GM18951 (cell line): Measurements from ENCODE around the gene DPP10.
"Not testable (repeated sequence)": the region's sequence is repeated elsewhere in the genome, so short reads cannot be mapped to it uniquely, and the experiment has no call there.

Experiments
- POLR2A ChIP-seq: IDR thresholded peaks from 4 replicates; pipeline ENCODE4 v1.6.1; 2011; ENCODE audit warnings: mild to moderate bottlenecking; ENCODE audit not compliant: insufficient read length, insufficient read depth; ENCODE audit errors: extremely low read depth
- in situ Hi-C: fragments of 300-500 bp; cut with MboI; formaldehyde crosslinking; loops from one replicate; pipeline ENCODE4 v1.12.0; 2022; ENCODE audit warnings: low sequenced_read_pairs, mixed read lengths, inconsistent platforms; ENCODE audit not compliant: unreplicated experiment

The DPP10 gene

DNA sequence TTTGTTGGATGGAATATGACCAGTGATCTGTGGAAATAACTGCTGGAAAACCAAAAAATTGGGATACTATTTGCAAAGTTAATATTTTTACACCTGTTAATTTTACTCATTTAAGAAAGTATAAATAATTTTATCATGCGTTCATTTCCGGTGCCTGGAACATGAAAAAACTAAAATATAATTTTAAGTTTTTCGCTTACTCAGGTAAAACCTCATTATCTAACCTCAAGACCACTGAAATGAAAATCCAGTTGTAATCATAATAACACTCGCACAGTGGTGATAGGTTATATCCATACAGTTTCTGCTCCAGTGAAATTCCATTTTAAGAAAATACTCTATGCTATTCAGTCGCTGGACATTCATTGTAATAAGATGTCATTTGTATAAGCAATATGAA lies 517.9 kb downstream of the DPP10 start:
- TF ChIP-seq POLR2A = no peak
- in situ Hi-C loops = no loop called here

DNA sequence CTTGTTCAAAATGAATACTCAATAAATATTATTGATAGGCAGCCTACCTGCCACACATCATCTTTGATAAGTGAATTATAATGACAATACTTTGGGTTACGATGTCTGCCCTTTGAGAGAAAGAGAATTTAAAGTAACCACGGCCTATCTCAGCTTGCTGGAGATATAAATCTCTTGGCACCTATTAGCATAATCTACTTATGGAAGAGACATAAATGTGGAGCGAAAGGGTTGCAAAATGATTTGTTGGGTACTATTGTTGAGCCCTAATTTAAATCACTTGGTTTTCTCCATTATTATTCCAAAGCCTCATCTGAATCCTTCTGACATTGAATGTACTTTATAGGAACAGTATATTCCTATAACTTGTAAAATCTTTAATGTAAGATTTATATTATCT lies 520.1 kb downstream of the DPP10 start:
- in situ Hi-C loops = no loop called here
- no peak for TF ChIP-seq POLR2A

DNA sequence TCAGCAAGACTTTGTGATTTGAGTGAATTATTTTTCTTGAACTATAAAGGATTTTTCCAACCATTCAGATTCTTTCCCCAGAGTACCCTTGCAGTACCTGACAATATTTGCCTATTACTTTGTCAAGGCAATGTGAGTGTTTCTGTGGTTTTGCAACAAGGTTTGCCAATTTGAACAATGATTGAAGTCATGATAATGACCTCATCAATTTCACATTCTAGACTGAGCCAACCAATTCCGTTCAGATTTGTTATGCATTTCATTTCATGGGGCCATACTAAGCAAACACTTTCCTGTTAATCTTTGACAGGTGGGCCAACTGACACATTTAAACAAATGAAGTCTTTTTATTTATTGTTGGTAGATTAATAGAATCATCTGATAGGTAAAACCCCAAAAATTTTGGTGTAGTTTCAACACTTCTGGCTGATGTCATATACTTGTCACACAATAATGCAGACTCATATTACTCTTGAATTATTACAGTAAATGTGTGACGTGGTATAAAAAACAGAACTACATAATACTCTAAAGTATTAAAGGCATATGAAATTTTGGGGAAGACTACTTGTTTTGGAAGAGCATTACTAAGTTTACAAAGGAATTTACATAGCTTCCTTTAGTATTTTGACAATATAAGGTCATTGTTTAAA lies 526.4 kb downstream of the DPP10 start:
- no peak for TF ChIP-seq POLR2A
- in situ Hi-C loops = no loop called here

DNA sequence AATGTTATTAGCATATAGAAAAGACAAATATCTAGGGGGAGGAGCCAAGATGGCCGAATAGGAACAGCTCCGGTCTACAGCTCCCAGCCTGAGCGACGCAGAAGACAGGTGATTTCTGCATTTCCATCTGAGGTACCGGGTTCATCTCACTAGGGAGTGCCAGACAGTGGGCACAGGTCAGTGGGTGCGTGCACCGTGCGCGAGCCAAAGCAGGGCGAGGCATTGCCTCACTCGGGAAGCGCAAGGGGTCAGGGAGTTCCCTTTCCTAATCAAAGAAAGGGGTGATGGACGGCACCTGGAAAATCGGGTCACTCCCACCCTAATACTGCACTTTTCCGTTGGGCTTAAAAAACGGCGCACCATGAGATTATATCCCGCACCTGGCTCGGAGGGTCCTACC lies 561.9 kb downstream of the DPP10 start:
- in situ Hi-C loops = not testable (repeated sequence)

DNA sequence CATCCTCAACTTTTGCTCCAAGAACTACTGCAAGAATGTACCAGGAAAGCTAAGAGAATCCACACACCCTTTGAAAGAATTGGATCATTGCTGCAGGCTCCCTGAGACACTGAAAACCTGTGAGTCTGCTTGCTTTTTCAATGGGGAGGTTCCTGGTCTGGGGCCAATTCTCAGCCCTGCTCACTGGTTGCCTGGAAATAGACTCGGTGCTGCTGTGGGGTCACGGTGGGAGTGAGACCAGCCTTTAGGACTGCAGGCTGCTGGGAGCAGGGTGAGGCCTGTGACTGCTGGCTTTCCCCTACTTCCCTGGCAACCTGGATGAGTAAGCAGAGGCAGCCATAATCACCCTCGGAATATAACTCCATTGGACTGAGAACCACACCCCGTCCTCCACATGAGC lies 569.3 kb downstream of the DPP10 start:
- in situ Hi-C loops = no loop called here
- TF ChIP-seq POLR2A = no peak

DNA sequence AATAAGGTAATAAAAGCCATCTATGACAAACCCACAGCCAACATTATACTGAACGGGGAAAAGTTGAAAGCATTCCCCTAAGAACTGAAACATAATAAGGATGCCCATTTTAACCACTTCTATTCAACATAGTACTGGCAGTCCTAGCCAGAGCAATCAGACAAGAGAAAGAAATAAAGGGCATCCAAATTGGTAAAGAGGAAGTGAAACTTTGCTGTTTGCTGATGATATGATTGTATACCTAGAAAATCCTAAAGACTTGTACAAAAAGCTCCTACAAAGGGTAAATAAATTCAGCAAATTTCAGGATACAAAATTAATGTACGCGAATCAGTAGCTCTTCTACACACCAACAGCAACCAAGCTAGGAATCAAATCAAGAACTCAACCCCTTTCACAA lies 579.6 kb downstream of the DPP10 start:
- in situ Hi-C loops = not testable (repeated sequence)

DNA sequence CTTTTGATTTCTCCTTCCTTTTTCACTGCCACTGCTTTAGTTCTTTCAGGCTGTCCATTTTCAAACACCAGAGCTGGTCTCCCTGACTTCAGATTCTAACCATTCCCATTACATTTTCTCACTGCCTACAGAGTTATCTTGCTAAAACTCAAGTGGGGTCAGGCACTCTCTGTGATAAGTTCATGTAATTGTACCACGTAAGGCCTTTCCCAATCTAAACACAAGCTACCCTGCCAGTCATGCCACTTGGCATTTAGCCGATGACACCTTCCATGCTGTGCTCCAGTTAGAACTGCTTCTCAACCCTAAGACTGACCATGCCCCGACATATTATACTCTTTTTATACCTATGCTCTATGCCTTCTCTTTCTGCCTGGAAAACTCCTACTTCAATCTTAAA lies 592.4 kb downstream of the DPP10 start:
- no peak for TF ChIP-seq POLR2A
- in situ Hi-C loops = no loop called here

DNA sequence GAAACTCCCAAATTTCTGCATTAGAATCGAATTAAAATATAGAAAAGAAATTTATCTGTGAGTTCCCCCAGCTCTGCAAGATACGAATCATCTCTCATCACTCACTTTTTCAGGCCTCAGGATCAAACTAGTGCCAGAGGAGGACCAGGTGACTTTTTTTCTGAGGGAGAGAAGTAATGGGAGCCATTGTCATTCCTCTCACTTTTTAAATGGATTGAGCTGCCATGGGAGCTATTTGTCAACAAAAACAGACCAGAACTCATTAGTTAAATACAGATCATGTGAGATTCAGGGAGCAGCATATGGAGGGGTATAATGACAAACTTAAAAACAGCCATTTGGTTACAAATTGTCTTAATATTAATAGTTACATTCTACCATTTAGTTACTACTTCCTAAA lies 594.4 kb downstream of the DPP10 start:
- TF ChIP-seq POLR2A = no peak
- in situ Hi-C loops = no loop called here

DNA sequence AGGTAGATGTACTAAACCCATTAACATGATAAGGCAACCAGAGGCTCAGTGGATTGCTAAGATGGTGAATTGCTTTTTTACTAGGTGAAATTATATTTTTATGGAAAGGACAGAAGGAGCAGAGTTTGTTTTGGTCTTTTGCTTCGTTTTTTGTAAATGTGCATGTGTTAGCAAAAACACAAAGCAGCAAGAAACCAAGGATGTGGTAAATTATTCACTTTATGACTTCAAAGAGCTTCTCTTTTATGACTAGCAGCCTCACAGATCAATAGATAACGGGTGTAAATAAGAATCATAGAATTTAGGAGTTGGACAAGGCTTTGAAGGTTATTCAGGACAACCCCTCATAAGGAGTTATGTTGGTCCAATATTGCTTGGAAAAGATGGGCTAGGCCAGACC lies 615.0 kb downstream of the DPP10 start:
- TF ChIP-seq POLR2A = no peak
- in situ Hi-C loops = no loop called here

DNA sequence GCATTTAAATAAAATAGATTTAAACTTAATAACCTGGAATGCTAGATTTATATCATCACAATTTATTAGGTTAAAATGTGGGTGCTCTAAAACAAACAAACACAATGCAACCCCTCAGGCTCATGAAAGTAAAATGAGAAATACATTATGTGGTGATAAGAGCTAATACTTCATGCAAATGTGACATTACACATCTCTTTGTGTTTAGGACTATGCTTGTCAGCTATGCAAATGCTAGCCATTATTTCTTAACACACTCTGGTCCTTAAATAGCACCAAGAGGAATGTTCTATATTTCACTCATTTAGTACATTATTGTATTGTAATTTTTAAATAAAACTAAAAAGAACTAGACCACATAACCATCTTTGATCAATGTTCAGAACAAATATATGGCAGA lies 627.6 kb downstream of the DPP10 start:
- in situ Hi-C loops = no loop called here
- TF ChIP-seq POLR2A = no peak

DNA sequence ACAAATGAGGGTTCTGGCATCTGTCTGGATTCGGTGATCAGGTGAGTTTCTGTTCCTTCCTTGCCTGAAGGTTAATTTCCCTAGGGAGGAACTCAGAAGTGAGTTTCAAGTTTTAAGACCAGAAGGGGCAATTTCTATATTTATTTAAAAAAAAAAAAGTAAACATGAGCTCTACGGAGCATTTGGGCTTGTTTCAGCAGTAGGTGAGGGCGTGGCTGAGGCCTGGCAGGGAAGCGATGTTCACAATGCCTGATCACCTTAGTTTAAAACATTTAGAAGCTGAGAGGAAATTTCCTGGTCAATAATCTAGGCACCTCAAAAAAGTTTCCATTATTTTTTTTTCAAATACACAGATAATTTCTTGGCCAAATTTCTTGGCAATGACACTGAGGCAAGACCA lies 629.1 kb downstream of the DPP10 start:
- TF ChIP-seq POLR2A = no peak
- in situ Hi-C loops = no loop called here

DNA sequence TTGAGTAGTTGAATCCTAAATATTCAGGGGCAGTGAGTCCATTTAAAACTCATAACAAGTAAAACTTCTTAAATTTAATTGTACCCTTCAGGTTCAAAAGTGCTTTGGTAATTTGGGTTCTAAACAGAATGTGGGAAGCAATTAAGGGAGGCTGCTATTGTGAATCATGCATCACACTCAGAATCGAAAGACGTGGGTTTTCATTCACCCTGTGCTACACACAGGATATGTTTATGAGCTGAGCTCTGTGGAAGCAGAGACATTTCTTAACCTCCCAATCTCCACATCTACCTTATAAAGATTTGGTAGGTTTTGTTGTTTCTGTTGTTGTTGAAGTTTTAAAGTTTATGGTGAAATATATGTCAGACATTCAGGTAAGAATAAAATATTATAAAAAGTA lies 633.4 kb downstream of the DPP10 start:
- TF ChIP-seq POLR2A = no peak
- in situ Hi-C loops = no loop called here

DNA sequence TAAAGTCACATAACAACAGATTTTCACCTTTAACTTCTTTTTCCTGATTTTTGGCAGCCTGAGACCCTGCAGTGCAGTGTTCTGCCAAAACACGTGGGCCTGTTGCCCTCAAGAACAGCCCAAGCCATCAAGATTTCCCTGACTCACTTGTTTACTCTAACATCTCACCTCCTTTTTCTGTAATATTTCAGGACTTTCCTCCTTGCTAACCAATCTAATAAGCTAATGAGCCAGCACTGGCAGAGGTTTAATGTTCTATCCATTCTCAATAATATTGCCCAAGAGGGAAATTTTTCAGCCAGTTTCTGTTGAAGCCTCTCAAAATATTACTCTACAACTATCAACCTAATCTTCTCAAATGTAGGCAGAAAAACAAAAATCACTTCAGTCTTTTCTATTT lies 635.2 kb downstream of the DPP10 start:
- in situ Hi-C loops = no loop called here
- TF ChIP-seq POLR2A = no peak

DNA sequence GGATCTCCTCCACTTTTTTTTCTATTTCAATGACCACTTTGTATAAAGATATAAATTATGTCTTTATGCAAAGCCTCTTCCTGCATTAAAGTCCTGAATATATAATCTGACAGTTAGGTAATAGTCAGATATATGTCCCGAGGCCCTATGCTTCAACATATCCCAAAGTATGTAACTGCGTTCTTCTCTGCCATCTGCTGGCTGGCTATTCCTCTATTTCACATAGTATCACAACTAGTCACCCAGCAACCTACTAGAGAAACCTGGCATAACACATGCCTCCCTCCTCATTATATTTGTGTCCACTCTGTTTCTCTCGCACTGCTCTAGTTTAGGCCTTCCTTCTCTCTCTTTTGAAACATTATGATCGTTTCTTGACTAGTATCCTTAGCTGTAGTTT lies 640.8 kb downstream of the DPP10 start:
- no peak for TF ChIP-seq POLR2A
- in situ Hi-C loops = no loop called here

DNA sequence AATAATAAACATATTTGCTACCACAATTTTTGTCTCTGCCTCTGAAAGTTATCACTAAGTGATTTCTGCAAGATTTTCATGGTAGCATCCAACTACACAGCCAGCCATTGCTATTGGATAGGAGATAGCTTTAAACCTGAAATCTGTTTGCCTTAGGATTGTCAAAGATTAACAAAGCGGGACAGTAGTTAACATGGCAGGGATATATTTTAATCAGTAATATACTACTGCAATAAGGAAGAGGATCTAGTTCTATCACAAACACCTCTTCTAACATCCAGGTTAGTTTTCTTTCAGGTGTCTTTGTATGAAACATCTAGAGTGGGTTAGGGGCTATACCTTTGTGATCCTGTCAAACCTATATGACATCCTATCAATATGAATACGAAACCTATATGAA lies 641.3 kb downstream of the DPP10 start:
- in situ Hi-C loops = no loop called here
- TF ChIP-seq POLR2A = no peak
